SK-N-SH (cell line): Measurements from ENCODE around the gene ANAPC2. TPM values are rescaled to one million over a fixed set of nuclear protein-coding genes. Genes with fewer than 3 reads are reported as not detected.

Experiments used
- CTCF ChIA-PET: fragments of 300-600, 350-600 bp; formaldehyde crosslinking; extraction: SDS; loops from one replicate; lab custom pipeline; 2021; lab: Yijun Ruan, JAX
- POLR2A ChIA-PET: fragments of 350-600 bp; sonication (Branson Sonifier 250); formaldehyde crosslinking; extraction: SDS; loops from one replicate; lab custom pipeline; 2020; ENCODE audit warnings: antibody characterized with exemption, inconsistent platforms; lab: Yijun Ruan, JAX
- DNase-seq: peaks from one replicate; pipeline ENCODE4 v3.0.0; 2012
- H2AFZ ChIP-seq: fragments of 200-600 bp; sonication (generic); 2 replicates; pipeline ENCODE4 v1.8.1; 2016; ENCODE audit warnings: antibody characterized with exemption, mild to moderate bottlenecking, low read depth
- H3F3A ChIP-seq: fragments of 200-600 bp; sonication (generic); replicated peaks from 2 replicates; pipeline ENCODE3; 2016; ENCODE audit warnings: antibody characterized with exemption, mild to moderate bottlenecking; ENCODE audit not compliant: insufficient read depth
- H3K27ac ChIP-seq, 2 experiments: fragments of 200-500 bp in 1 of 2; fragments of 200-600 bp in 1 of 2; sonication (Bioruptor generic) in 1 of 2; sonication (generic), shearing (Covaris generic) in 1 of 2; 2 replicates each; pipeline versions ENCODE4 v1.5.1 to v1.6.1; 2014 to 2016; ENCODE audit warnings: low read depth in 2 of 2, inconsistent platforms in 1 of 2, low read length in 1 of 2, mild to moderate bottlenecking in 1 of 2, mixed read lengths in 1 of 2
- H3K27me3 ChIP-seq: fragments of 200-600 bp; sonication (generic), shearing (Covaris generic); 2 replicates; pipeline ENCODE4 v1.6.1; 2016; ENCODE audit warnings: mixed run types; ENCODE audit not compliant: insufficient read depth
- H3K36me3 ChIP-seq, 2 experiments: fragments of 200-500 bp in 1 of 2; fragments of 200-600 bp in 1 of 2; sonication (Bioruptor generic) in 1 of 2; sonication (generic) in 1 of 2; replicated peaks in 1 of 2; 2 replicates each; pipeline versions ENCODE3 to v1.5.1; 2014 to 2016; ENCODE audit warnings: low read length in 1 of 2, mild to moderate bottlenecking in 1 of 2; ENCODE audit not compliant: insufficient read depth in 2 of 2, control insufficient read depth in 1 of 2
- H3K4me1 ChIP-seq, 2 experiments: fragments of 200-500 bp in 1 of 2; fragments of 200-600 bp in 1 of 2; sonication (Bioruptor generic) in 1 of 2; sonication (generic), shearing (Covaris generic) in 1 of 2; 2 replicates each; pipeline versions ENCODE4 v1.5.1 to v1.6.1; 2014 to 2016; ENCODE audit warnings: low read depth in 1 of 2, low read length in 1 of 2, mixed run types in 1 of 2; ENCODE audit not compliant: insufficient read depth in 2 of 2, control insufficient read depth in 1 of 2
- H3K4me2 ChIP-seq: fragments of 200-600 bp; sonication (generic), shearing (Covaris generic); 2 replicates; pipeline ENCODE4 v1.6.1; 2017; ENCODE audit warnings: mixed run types
- H3K4me3 ChIP-seq, 2 experiments: fragments of 200-500 bp in 1 of 2; fragments of 200-600 bp in 1 of 2; sonication (Bioruptor generic) in 1 of 2; sonication (generic), shearing (Covaris generic) in 1 of 2; 2 replicates each; pipeline versions ENCODE4 v1.5.1 to v1.8.1; 2014 to 2016; ENCODE audit warnings: low read depth in 2 of 2, inconsistent platforms in 1 of 2, low read length in 1 of 2, mild to moderate bottlenecking in 1 of 2, mixed read lengths in 1 of 2, moderate library complexity in 1 of 2
- H3K79me2 ChIP-seq: fragments of 200-600 bp; sonication (generic); 2 replicates; pipeline ENCODE4 v1.8.1; 2017; ENCODE audit warnings: mild to moderate bottlenecking; ENCODE audit not compliant: insufficient read depth
- H3K9ac ChIP-seq: fragments of 200-600 bp; sonication (generic); 2 replicates; pipeline ENCODE4 v1.6.1; 2017; ENCODE audit warnings: mixed run types
- H3K9me2 ChIP-seq: fragments of 200-600 bp; sonication (generic); 2 replicates; pipeline ENCODE4 v1.6.1; 2017; ENCODE audit warnings: mixed run types
- H3K9me3 ChIP-seq: fragments of 200-600 bp; sonication (generic); 2 replicates; pipeline ENCODE4 v1.6.1; 2017; ENCODE audit warnings: mixed run types, mild to moderate bottlenecking, moderate library complexity
- H4K20me1 ChIP-seq: fragments of 200-600 bp; sonication (generic); 2 replicates; pipeline ENCODE4 v1.6.1; 2017; ENCODE audit warnings: mild to moderate bottlenecking, mixed run types; ENCODE audit not compliant: insufficient read depth
- CHD2 ChIP-seq: fragments of 150-350 bp; IDR thresholded peaks from 2 replicates; pipeline ENCODE4 v1.6.1; 2018; ENCODE audit warnings: low read length; ENCODE audit not compliant: partially characterized antibody
- ELF1 ChIP-seq: IDR thresholded peaks from 2 replicates; pipeline ENCODE4 v1.4.0; 2012
- EZH2phosphoT487 ChIP-seq: fragments of 200-600 bp; sonication (generic); IDR thresholded peaks from 2 replicates; pipeline ENCODE4 v1.6.1; 2017; ENCODE audit warnings: low read depth, mixed run types, mild to moderate bottlenecking, antibody characterized with exemption, moderate library complexity, borderline replicate concordance
- FOSL2 ChIP-seq: IDR thresholded peaks from 2 replicates; pipeline ENCODE4 v1.4.0; 2012; ENCODE audit warnings: low read depth, mild to moderate bottlenecking, moderate library complexity, borderline replicate concordance
- FOXJ3 ChIP-seq: sonication (generic); formaldehyde crosslinking; IDR thresholded peaks from 2 replicates; pipeline ENCODE4 v1.5.1; 2020; ENCODE audit warnings: mild to moderate bottlenecking, missing genetic modification reagents
- GABPA ChIP-seq: IDR thresholded peaks from 2 replicates; pipeline ENCODE4 v1.4.0; 2012; ENCODE audit warnings: low read depth, mild to moderate bottlenecking
- GATA2 ChIP-seq: sonication (generic); formaldehyde crosslinking; IDR thresholded peaks from 2 replicates; pipeline ENCODE4 v1.5.0; 2020; ENCODE audit warnings: mild to moderate bottlenecking, missing genetic modification reagents
- MXI1 ChIP-seq: IDR thresholded peaks from 2 replicates; pipeline ENCODE4 v1.6.1; 2012; ENCODE audit warnings: mild to moderate bottlenecking, low read depth, low read length, improper control_type of control experiment
- NRF1 ChIP-seq: IDR thresholded peaks from 2 replicates; pipeline ENCODE4 v1.6.1; 2012; ENCODE audit warnings: low read depth, mild to moderate bottlenecking, low read length
- PBX3 ChIP-seq: IDR thresholded peaks from 2 replicates; pipeline ENCODE4; 2012
- POLR2AphosphoS5 ChIP-seq: IDR thresholded peaks from 2 replicates; pipeline ENCODE4 v1.6.1; 2012; ENCODE audit warnings: low read depth, low read length
- RCOR1 ChIP-seq: fragments of 150-350 bp; IDR thresholded peaks from 2 replicates; pipeline ENCODE4 v1.6.1; 2017; ENCODE audit warnings: antibody characterized with exemption, low read length
- REST ChIP-seq: IDR thresholded peaks from 2 replicates; pipeline ENCODE4 v1.6.1; 2012; ENCODE audit warnings: mild to moderate bottlenecking, low read depth, low read length, moderate library complexity
- SIN3A ChIP-seq: IDR thresholded peaks from 2 replicates; pipeline ENCODE4 v1.6.1; 2012; ENCODE audit warnings: low read depth, mild to moderate bottlenecking, low read length, moderate library complexity, borderline replicate concordance
- TCF12 ChIP-seq: IDR thresholded peaks from 2 replicates; pipeline ENCODE4 v1.4.0; 2012
- USF1 ChIP-seq: IDR thresholded peaks from 2 replicates; pipeline ENCODE4 v1.4.0; 2012; ENCODE audit warnings: low read depth, borderline replicate concordance
- YY1 ChIP-seq: IDR thresholded peaks from 2 replicates; pipeline ENCODE4 v1.4.0; 2012; ENCODE audit warnings: low read depth, mild to moderate bottlenecking
- ZBTB33 ChIP-seq: IDR thresholded peaks from 2 replicates; pipeline ENCODE4 v1.4.0; 2012; ENCODE audit warnings: low read depth, borderline replicate concordance
- WGBS: methylation state at CpG from one replicate; pipeline ENCODE4 v1.1.6; 2017; ENCODE audit warnings: low lambda C conversion rate; 5-methylcytosine and 5-hydroxymethylcytosine counted together
- polyA plus RNA-seq, 3 experiments: library from polyadenylated mRNA; depleted of rRNA; stranded (reverse); fragments of >200 nt; gene quantifications; 2 replicates each; pipeline ENCODE4 v1.2.3, GENCODE V29; 2012

ANAPC2 gene
- polyA plus RNA-seq, 1 of the 3 experiments (the other 2 are of a cell fraction), result 35.1 TPM

GRCh38 chr9:137199411-137200121 lies 11.2 kb upstream of the ANAPC2 start:
- DNase-seq, result no peak
- Histone ChIP-seq H3K36me3 (no peaks in the 10 kb centered on the region), H3K9me2 (no peaks in the 10 kb centered on the region), H3K79me2 (peaks cover 72% of the 10 kb centered on the region), H3K4me2 (peak overlapping the region; percentile 86), H3K9ac (no peak overlapping the region), H3K9me3 (no peaks in the 10 kb centered on the region), H2AFZ (no peak overlapping the region), H3K4me1 (peaks cover 15 to 41% of the 10 kb centered on the region in 2 experiments; a peak in 3 of 4 replicates), H3F3A (peaks cover 14% of the 10 kb centered on the region), H3K27ac (no peak overlapping the region), H4K20me1 (peaks cover 39% of the 10 kb centered on the region), H3K27me3 (no peaks in the 10 kb centered on the region), H3K4me3 (peak overlapping the region; percentile 41 to 83; a peak in 2 of 4 replicates)
- ChIA-PET CTCF (interaction anchor here (0.8 to 1.7 kb wide), 5 partner anchors 10 to 70 kb away, joined by 3 to 6 read pairs (median 3); partner anchors contain the start of genes RNF224 and TUBB4B), POLR2A (interaction anchor here (0.6 to 2.5 kb wide), 3 partner anchors 11 to 367 kb away, joined by 4 to 20 read pairs (median 6); partner anchors contain the start of genes ANAPC2, SSNA1 and TUBB4B)
- no peak for TF ChIP-seq CHD2
- no peak for TF ChIP-seq EZH2phosphoT487
- no peak for TF ChIP-seq YY1
- TF ChIP-seq FOSL2, result no peak
- no peak for TF ChIP-seq SIN3A
- TF ChIP-seq TCF12, result no peak
- no peak for TF ChIP-seq GABPA
- 15% methylated on average over 17 of the region's 51 CpGs for WGBS

GRCh38 chr9:137198902-137199283 lies 10.5 kb upstream of the ANAPC2 start:
- Histone ChIP-seq H3K9me2 (no peaks in the 10 kb centered on the region), H3K27ac (no peak overlapping the region), H3K9ac (no peak overlapping the region), H3K4me2 (peak overlapping the region; percentile 86), H3K27me3 (no peaks in the 10 kb centered on the region), H3K36me3 (no peaks in the 10 kb centered on the region), H3F3A (peaks cover 14% of the 10 kb centered on the region), H3K4me3 (peak overlapping the region in 1 of 2 experiments; percentile 83; a peak in 1 of 4 replicates), H3K9me3 (no peaks in the 10 kb centered on the region), H4K20me1 (peaks cover 43% of the 10 kb centered on the region), H3K79me2 (peaks cover 69% of the 10 kb centered on the region), H3K4me1 (peaks cover 12 to 35% of the 10 kb centered on the region in 2 experiments; a peak in 3 of 4 replicates), H2AFZ (no peak overlapping the region)
- POLR2A ChIA-PET, result interaction anchor here (0.6 to 2.5 kb wide), 4 partner anchors 10 to 366 kb away, joined by 3 to 20 read pairs (median 5); partner anchors contain the start of genes ANAPC2, SSNA1 and TUBB4B
- TF ChIP-seq PBX3 (no peak), USF1 (no peak), POLR2AphosphoS5 (no peak), ELF1 (no peak), CHD2 (no peak), NRF1 (no peak), ZBTB33 (no peak), REST (no peak), GATA2 (CRISPR knock-in tag) (no peak), MXI1 (no peak), RCOR1 (no peak), EZH2phosphoT487 (no peak), SIN3A (no peak), FOXJ3 (no peak)
- 94% methylated on average over 8 of the region's 11 CpGs for WGBS
- no peak for DNase-seq
- CTCF ChIA-PET, result interaction anchor here (0.8 to 1.7 kb wide), 5 partner anchors 9 to 69 kb away, joined by 3 to 6 read pairs (median 3); partner anchors contain the start of genes RNF224 and TUBB4B
